GM19468 (cell line): ENCODE results near the gene LHFPL6.

ENCODE experiments used
- ATAC-seq: cut with Tn5 transposase; IDR thresholded peaks from one replicate; pipeline ENCODE4 v1.9.1; 2021; ENCODE audit warnings: mild to moderate bottlenecking, moderate library complexity, moderate number of reproducible peaks; ENCODE audit not compliant: unreplicated experiment; ENCODE audit errors: extremely low read depth

The LHFPL6 gene

GRCh38 chr13:39401046-39401705 lies 201.8 kb downstream of the LHFPL6 start:
- ATAC-seq, result no peak

DNA sequence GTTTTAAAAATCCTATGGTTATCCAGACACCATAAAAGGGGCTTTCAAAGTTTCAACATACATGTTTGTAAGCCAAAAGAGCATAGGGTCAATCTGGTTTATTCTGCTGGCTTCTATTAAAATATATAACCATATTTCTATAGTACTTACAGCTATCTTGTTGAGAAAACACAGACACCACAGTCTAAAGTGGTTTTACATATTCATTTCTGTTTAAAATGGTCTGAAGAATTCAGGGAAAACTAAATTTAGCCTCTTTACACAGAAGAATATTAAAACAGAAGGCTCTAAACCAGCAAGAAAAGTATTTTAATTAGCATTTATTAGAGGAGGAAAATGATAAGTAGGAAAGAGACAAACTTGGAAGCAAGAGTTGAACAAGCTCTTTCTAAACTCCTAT lies 203.9 kb downstream of the LHFPL6 start:
- no peak for ATAC-seq

DNA sequence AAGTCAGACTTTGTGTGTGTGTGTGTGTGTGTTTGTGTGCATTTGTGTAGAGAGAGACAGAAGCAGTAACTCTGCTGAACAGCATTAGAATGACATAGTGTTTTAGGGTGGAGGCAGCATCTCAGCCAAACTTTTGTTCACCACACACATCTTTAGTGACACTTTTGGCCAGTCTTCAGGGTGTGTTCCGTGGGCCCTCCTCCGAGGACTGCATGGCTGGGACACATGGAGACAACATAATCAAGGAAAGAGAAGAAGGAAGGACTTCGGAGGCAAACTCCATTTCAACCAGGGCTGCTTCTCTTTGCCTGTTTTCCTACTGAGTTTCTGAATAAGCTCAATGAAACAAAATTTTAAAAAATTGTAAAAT lies 205.1 kb downstream of the LHFPL6 start:
- no peak for ATAC-seq

GRCh38 chr13:39397226-39397895 lies 205.6 kb downstream of the LHFPL6 start:
- no peak for ATAC-seq

DNA sequence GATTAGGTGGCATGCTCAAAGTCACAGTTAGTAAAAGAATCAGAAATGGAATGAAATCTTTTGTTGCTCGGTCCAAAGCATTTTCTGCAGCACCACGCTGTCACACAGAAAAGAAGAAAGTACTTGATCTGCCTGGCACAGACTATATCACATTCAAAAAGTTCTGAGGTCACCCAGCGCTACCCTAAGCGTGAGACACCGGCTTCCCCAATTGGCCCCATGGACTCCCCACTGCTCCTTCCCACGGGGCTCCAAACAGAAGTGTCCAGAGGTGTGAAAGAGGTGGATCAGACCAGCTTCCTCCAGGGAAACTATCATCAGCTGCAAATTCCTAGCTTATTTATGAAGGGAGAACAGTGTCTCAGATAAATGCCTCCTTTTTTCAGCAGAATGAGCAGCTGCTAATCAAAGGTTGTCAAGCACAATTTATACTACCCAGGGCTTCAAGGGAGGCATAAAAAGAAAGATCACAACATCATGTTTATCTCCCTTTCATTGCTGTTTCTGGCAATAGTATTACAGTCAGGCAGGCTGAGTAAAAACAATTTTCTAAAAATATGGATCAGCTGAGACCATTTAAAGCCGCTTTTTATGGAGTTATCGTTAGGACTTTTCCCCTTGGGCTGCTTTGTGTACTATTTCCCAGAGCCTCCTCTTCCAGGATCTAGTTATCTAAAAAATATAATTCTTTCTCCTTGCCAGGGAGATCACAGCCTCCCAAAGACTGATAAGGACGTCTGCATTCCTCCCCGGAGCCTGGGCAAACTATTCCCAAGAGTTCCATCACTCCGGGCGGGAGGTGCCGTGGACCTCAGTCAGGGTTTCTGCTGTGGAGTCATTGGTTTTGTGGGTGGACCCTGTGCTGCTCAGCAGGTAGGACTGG lies 208.0 kb downstream of the LHFPL6 start:
- no peak for ATAC-seq

- no peak for ATAC-seq
Observed at GRCh38 chr13:39391761-39392160, 211.2 kb downstream of the LHFPL6 start.

DNA sequence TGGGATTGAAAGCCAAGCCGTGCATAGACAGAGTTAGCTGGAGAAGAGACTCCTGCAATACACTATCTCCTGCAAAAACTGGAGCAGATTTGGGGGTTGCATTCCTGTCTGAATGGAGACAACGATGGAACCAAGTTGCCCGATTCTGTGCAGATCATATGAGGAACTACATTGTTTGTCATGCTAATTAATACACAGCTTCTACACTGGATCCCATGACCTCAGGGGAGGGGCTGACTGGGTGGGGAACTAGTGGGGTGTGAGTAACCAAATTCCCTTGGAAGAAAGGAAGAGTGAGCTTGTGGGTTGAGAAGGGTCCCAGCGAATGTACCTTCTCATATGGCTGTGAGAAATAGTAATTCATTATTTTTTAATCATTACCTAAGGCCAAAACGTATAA lies 214.0 kb downstream of the LHFPL6 start:
- ATAC-seq, result no peak

DNA sequence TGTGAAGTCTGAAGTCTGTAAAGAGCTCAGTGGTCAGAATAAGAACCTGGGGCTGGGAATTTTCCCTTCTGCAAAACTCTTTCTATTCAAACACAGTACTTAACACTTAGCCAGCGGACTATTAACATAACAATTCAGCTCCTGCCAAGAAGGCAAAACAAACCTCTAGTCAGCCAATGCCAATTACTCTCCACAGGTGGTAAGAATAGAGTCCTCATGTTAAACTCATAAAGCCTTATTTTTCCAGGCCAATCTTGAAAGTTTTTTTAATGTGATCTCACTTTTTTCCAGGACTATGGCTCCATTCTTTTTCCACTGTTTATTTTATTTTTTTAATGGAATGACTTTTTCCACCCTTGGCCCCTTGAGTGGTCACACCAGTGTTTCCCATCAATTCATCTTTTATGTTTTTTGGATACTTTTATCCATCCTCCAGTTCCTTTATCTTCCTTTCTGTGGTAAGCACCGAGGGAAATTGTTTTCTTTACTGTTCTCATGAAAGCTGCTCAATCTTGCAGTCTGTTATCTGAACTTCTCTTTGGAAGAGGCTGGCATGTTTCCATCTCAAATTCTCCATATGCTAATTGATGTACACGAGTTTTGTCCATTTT lies 217.3 kb downstream of the LHFPL6 start:
- no peak for ATAC-seq

DNA sequence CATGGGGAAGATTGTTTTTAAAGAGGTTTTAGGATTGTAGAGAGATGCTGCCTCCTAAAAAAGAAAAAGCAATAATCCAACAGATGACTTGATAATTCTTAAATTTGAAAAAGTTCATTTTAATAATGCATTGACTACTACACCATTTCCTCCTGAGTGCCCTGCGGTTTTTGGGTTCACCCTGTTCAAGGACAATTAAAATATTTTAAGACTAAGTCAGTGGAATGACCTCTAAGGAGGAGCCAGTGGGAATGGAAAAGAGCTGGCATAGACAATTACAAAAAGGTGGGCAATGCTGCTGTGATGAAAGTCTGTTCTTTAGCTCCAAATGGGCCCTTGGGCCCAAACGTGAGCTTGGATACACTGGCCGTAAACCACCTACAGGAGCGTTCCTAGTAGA lies 217.8 kb downstream of the LHFPL6 start:
- ATAC-seq, result no peak

DNA sequence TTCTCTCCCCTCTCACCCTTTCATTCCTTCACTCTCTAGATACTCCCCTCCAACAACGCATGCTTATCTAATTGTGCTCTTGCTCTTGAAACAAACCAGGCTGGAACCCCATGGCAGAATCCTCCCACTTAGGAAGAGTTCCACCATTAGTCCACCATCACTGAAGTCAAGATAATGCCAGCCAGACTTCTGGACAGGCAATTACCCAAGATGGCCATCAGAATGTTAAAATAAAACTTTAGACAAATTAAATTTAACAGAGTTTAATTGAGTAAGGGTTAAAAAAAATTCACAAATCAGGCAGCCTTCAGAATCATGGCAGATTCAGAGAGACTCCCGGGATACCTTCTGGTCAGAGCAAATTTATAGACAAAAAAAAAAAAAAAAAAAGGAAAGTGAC lies 221.5 kb downstream of the LHFPL6 start:
- ATAC-seq, result no peak

DNA sequence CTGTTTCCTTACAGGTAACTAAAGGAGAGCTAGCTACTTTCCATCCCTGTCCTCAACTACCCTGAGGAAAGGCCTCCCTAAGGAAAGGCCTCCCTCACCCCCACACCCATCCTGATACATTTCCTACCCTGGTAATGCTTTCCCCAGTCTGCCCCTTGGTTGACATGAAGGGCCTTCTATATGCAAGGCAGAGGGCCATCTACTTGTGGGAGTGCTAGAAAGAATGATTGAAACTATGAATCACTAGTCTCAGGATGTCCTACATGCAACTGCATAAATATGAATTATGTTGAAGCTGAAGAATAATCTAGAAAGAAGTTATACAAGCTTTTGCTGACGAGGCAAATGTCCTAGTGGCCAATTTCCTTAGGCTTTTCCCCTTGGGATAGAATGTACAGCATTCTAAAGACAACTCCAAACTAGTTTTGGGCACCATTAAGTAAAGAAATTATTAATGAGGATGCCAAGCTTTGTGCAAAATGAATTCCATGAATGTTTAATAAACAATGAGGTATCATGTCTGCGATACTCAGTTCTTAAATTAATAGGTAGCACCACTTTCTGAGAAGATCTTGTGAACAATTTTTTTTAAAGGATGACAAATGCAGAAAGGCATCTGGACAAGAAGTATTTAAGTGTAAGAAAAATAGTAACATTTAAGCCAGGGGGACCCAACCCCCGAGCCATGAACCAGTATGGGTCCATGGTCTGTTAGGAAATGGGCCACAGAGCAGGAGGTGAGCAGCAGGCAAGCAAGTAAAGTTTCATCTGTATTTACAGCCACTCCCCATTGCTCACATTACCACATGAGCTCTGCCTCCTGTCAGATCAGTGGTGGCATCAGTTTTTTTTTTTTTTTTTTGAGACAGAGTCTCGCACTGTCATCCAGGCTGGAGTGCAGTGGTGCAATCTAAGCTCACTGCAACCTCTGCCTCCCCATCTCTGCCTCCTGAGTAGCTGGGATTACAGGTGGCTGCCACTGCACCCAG lies 223.0 kb downstream of the LHFPL6 start:
- ATAC-seq, result no peak

DNA sequence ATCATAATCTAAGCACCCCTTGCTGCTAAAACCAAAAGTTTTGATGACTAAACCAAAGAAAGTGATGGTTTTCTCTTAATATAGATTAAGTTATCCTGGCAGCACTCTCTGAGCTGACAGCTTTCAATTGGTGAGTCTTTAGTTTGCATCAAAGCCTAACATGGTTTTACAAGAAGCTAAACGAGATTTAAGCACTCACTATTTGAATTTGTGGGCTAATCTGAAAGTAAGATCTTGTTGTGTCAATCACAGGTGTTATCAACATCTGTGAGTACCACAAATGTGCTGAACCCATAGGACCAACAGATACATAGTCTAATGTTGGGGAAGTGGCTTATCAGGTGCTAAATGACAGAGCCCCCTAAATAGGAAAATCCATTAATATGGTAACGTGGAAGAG lies 223.9 kb downstream of the LHFPL6 start:
- peak; percentile 97 for ATAC-seq

DNA sequence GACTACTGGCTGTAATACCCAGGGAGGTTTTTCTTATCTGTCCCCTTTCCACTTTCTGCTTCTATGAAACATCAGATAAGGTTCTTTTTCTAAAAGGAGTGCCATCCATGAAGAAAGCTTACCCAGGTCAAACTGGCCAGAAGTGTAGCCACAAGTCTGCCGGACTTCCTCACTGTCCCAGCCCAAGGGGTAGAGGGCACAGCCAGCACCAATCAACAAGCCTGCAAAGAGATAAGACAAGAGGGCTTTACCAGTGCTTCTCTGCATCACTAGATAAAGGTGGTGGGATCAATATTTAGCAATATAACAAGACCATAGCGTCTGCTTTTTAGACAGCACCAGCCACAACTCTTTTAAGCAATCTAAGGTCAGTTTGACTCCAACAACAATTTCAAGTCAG lies 224.7 kb downstream of the LHFPL6 start:
- no peak for ATAC-seq

- ATAC-seq, result no peak
Observed at GRCh38 chr13:39377699-39378098, 225.3 kb downstream of the LHFPL6 start.

GRCh38 chr13:39376076-39376475 lies 226.9 kb downstream of the LHFPL6 start:
- no peak for ATAC-seq

GRCh38 chr13:39375601-39376000 lies 227.4 kb downstream of the LHFPL6 start:
- no peak for ATAC-seq

DNA sequence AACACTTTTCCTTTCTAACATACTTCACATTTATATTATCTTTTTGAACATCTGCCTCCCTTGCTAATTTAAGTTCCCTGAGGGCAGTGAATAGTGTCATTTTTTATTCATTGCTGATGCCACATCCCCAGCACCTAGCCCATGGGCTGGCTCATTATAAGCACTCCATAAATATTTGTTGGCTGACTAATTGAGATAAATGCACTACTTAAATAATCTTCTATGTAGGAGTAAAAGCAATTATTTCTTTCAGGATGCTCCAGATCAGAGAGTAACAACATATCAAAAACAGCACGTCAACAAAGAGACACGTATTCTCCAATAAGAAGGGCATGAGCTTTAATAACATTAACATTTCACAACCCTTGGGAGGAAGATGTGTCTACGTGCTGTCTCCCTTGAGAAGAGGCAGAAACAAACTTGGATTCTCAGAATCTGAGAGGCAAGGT lies 228.2 kb downstream of the LHFPL6 start:
- no peak for ATAC-seq

GRCh38 chr13:39373145-39373544 lies 229.8 kb downstream of the LHFPL6 start:
- ATAC-seq, result no peak

- no peak for ATAC-seq
Observed at GRCh38 chr13:39371706-39372105, 231.3 kb downstream of the LHFPL6 start.

- ATAC-seq, result no peak
Observed at GRCh38 chr13:39370554-39370953, 232.4 kb downstream of the LHFPL6 start.
